OCI-LY3 (cell line): ENCODE data around the gene KRTAP4-1.

Source experiments
- EZH2phosphoT487 ChIP-seq: fragments of 200-600 bp; shearing (Covaris generic); IDR thresholded peaks from 2 replicates; pipeline ENCODE4 v1.6.1; 2018; ENCODE audit warnings: antibody characterized with exemption, mixed run types, low read depth
- TF ChIP-seq, protein P1 (sequence below): fragments of 200-600, 300-600 bp; sonication (generic); IDR thresholded peaks from 2 replicates; pipeline ENCODE4 v1.5.1; 2014; ENCODE audit warnings: antibody characterized with exemption, low read length, low read depth

DNA sequence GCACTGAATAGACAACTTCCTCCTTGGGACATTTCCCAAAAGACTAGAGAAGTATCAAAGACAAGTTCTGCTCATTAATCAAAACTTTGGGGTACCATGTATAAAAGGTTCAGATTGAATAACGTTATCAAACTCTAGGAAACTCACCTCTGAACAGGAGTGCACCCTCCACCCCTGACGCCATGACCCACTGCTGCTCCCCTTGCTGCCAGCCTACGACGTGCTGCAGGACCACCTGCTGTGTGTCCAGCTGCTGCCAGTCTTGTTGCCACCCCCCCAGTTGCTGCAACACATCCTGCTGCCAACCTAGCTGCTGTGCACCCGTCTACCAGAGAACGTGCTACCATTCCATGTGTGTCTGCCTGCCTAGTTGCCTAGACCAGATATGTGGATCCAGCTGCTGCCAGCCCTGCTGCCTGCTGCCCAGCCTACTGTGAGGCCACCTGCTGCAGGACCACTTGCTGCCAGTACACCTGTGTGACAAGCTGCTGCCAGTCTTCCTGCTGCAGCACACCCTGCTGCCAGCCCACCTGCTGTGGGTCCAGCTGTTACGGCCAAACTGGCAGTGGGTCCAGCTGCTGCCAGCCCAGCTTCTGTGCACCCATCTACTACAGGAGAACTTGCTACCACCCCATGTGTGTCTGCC, 27.9 kb upstream of the KRTAP4-1 start:
- TF ChIP-seq, protein P1, sequence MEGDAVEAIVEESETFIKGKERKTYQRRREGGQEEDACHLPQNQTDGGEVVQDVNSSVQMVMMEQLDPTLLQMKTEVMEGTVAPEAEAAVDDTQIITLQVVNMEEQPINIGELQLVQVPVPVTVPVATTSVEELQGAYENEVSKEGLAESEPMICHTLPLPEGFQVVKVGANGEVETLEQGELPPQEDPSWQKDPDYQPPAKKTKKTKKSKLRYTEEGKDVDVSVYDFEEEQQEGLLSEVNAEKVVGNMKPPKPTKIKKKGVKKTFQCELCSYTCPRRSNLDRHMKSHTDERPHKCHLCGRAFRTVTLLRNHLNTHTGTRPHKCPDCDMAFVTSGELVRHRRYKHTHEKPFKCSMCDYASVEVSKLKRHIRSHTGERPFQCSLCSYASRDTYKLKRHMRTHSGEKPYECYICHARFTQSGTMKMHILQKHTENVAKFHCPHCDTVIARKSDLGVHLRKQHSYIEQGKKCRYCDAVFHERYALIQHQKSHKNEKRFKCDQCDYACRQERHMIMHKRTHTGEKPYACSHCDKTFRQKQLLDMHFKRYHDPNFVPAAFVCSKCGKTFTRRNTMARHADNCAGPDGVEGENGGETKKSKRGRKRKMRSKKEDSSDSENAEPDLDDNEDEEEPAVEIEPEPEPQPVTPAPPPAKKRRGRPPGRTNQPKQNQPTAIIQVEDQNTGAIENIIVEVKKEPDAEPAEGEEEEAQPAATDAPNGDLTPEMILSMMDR: no peak
- no peak for TF ChIP-seq EZH2phosphoT487
